IPS-18a (cell line): ENCODE measurements around the gene DCANP1.
A peak's percentile ranks its signal among the peaks of the same experiment; 100 is the strongest.

ENCODE experiments used
- H3K27ac ChIP-seq: one replicate; pipeline ENCODE4 v1.5.1; 2013; ENCODE audit warnings: low read length
- H3K27me3 ChIP-seq: one replicate; pipeline ENCODE4 v1.6.1; 2013; ENCODE audit warnings: mild to moderate bottlenecking, low read length; ENCODE audit not compliant: control insufficient read depth, insufficient read depth
- H3K36me3 ChIP-seq: one replicate; pipeline ENCODE4 v1.6.1; 2013; ENCODE audit warnings: low read depth, low read length; ENCODE audit not compliant: control insufficient read depth
- H3K4me1 ChIP-seq: one replicate; pipeline ENCODE4 v1.6.1; 2013; ENCODE audit warnings: low read depth, low read length; ENCODE audit not compliant: control insufficient read depth
- H3K4me3 ChIP-seq: one replicate; pipeline ENCODE4 v1.5.1; 2013; ENCODE audit warnings: low read length
- H3K9ac ChIP-seq: one replicate; pipeline ENCODE4 v1.6.1; 2013; ENCODE audit warnings: mild to moderate bottlenecking, low read length, moderate library complexity
- H3K9me3 ChIP-seq: one replicate; pipeline ENCODE4 v1.6.1; 2013; ENCODE audit warnings: low read depth, low read length; ENCODE audit not compliant: control insufficient read depth

DCANP1 gene

GRCh38 chr5:135476615-135477581 lies 29.8 kb upstream of the DCANP1 start:
- H3K36me3 ChIP-seq: no peaks in the 10 kb centered on the region
- no peaks in the 10 kb centered on the region for H3K9me3 ChIP-seq
- no peak overlapping the region for H3K9ac ChIP-seq
- no peak overlapping the region for H3K27ac ChIP-seq
- peaks cover 89% of the 10 kb centered on the region for H3K27me3 ChIP-seq
- peaks cover 21% of the 10 kb centered on the region for H3K4me1 ChIP-seq
- no peak overlapping the region for H3K4me3 ChIP-seq

- no peaks in the 10 kb centered on the region for H3K36me3 ChIP-seq
- no peak overlapping the region for H3K4me3 ChIP-seq
- H3K9me3 ChIP-seq: no peaks in the 10 kb centered on the region
- H3K27me3 ChIP-seq: peaks cover 92% of the 10 kb centered on the region
- no peak overlapping the region for H3K9ac ChIP-seq
- no peak overlapping the region for H3K27ac ChIP-seq
- peaks cover 21% of the 10 kb centered on the region for H3K4me1 ChIP-seq
These were observed 27.0 kb upstream of the DCANP1 start for GRCh38 chr5:135473956-135474670.

GRCh38 chr5:135472141-135472540 lies 25.0 kb upstream of the DCANP1 start:
- Histone ChIP-seq H3K9ac (no peak overlapping the region), H3K27me3 (peaks cover 93% of the 10 kb centered on the region), H3K9me3 (no peaks in the 10 kb centered on the region), H3K27ac (no peak overlapping the region), H3K4me3 (no peak overlapping the region), H3K4me1 (peaks cover 7% of the 10 kb centered on the region), H3K36me3 (no peaks in the 10 kb centered on the region)

GRCh38 chr5:135471726-135472125 lies 24.6 kb upstream of the DCANP1 start:
- H3K4me1 ChIP-seq: peaks cover 4% of the 10 kb centered on the region
- no peak overlapping the region for H3K4me3 ChIP-seq
- no peak overlapping the region for H3K27ac ChIP-seq
- peaks cover 93% of the 10 kb centered on the region for H3K27me3 ChIP-seq
- no peaks in the 10 kb centered on the region for H3K36me3 ChIP-seq
- no peaks in the 10 kb centered on the region for H3K9me3 ChIP-seq
- no peak overlapping the region for H3K9ac ChIP-seq

GRCh38 chr5:135469911-135470310 lies 22.8 kb upstream of the DCANP1 start:
- H3K27ac ChIP-seq: no peak overlapping the region
- no peak overlapping the region for H3K9ac ChIP-seq
- H3K4me3 ChIP-seq: no peak overlapping the region
- H3K9me3 ChIP-seq: no peaks in the 10 kb centered on the region
- H3K27me3 ChIP-seq: peaks cover 94% of the 10 kb centered on the region
- H3K36me3 ChIP-seq: no peaks in the 10 kb centered on the region
- peaks cover 3% of the 10 kb centered on the region for H3K4me1 ChIP-seq

- Histone ChIP-seq H3K27ac (no peak overlapping the region), H3K9ac (no peak overlapping the region), H3K36me3 (no peaks in the 10 kb centered on the region), H3K27me3 (peaks cover 94% of the 10 kb centered on the region), H3K4me3 (no peak overlapping the region), H3K9me3 (no peaks in the 10 kb centered on the region), H3K4me1 (peaks cover 3% of the 10 kb centered on the region)
These were observed 21.4 kb upstream of the DCANP1 start for GRCh38 chr5:135468541-135468940.

- Histone ChIP-seq H3K27me3 (peaks cover 94% of the 10 kb centered on the region), H3K9ac (no peak overlapping the region), H3K27ac (no peak overlapping the region)
These were observed 20.8 kb upstream of the DCANP1 start for GRCh38 chr5:135467871-135468485.

GRCh38 chr5:135467051-135467625 lies 20.0 kb upstream of the DCANP1 start:
- no peak overlapping the region for H3K27ac ChIP-seq
- peak overlapping the region; percentile 67 for H3K4me3 ChIP-seq
- H3K4me1 ChIP-seq: peaks cover 3% of the 10 kb centered on the region
- peaks cover 98% of the 10 kb centered on the region for H3K27me3 ChIP-seq
- no peaks in the 10 kb centered on the region for H3K36me3 ChIP-seq
- H3K9me3 ChIP-seq: no peaks in the 10 kb centered on the region
- H3K9ac ChIP-seq: no peak overlapping the region

More at GRCh38 chr5:135467871-135468485, 20.8 kb upstream of the DCANP1 start:
- H3K36me3 ChIP-seq: no peaks in the 10 kb centered on the region
- no peaks in the 10 kb centered on the region for H3K9me3 ChIP-seq
- peaks cover 3% of the 10 kb centered on the region for H3K4me1 ChIP-seq
- H3K4me3 ChIP-seq: no peak overlapping the region

GRCh38 chr5:135466178-135467050 lies 19.3 kb upstream of the DCANP1 start:
- no peak overlapping the region for H3K9ac ChIP-seq
- H3K27me3 ChIP-seq: peaks cover 94% of the 10 kb centered on the region

GRCh38 chr5:135465391-135466122 lies 18.4 kb upstream of the DCANP1 start:
- Histone ChIP-seq H3K9me3 (no peaks in the 10 kb centered on the region), H3K9ac (no peak overlapping the region), H3K27me3 (peaks cover 85% of the 10 kb centered on the region), H3K4me3 (peak overlapping the region; percentile 37), H3K4me1 (peaks cover 3% of the 10 kb centered on the region), H3K27ac (no peak overlapping the region), H3K36me3 (no peaks in the 10 kb centered on the region)

More at GRCh38 chr5:135466178-135467050, 19.3 kb upstream of the DCANP1 start:
- Histone ChIP-seq H3K36me3 (no peaks in the 10 kb centered on the region), H3K4me3 (peak overlapping the region; percentile 67), H3K27ac (no peak overlapping the region), H3K4me1 (peaks cover 3% of the 10 kb centered on the region), H3K9me3 (no peaks in the 10 kb centered on the region)
